IMR-90 (cell line): ENCODE results near the gene PTPRG. TPM values are rescaled to one million over a fixed set of nuclear protein-coding genes. Genes with fewer than 3 reads are reported as not detected.

Experiments
- ATAC-seq: fragments of 200-7000 bp; cut with Tn5 transposase; 2 replicates; pipeline ENCODE4 v1.9.1; 2020; ENCODE audit warnings: low read depth, mild to moderate bottlenecking, moderate library complexity
- BruUV-seq: library from RNA; stranded (reverse); fragments of 400-500 nt; replicated peaks from 2 replicates; lab custom pipeline; 2021; lab: Mats Ljungman, UMichigan
- CTCF ChIA-PET: fragments of 300-600 bp; formaldehyde crosslinking; extraction: SDS; loops from one replicate; lab custom pipeline; 2021; ENCODE audit warnings: antibody characterized with exemption; lab: Yijun Ruan, JAX
- POLR2A ChIA-PET: fragments of 300-600 bp; sonication (Branson Sonifier 250); formaldehyde crosslinking; loops from one replicate; lab custom pipeline; 2022; ENCODE audit warnings: antibody characterized with exemption; ENCODE audit not compliant: unreplicated experiment; lab: Charles Lee
- DNase-seq: peaks from one replicate; pipeline ENCODE4 v3.0.0; 2013
- H2AFZ ChIP-seq: replicated peaks from 2 replicates; pipeline ENCODE3; 2013; ENCODE audit warnings: low read length, mild to moderate bottlenecking; ENCODE audit not compliant: poor library complexity
- H2AK5ac ChIP-seq: 2 replicates; pipeline ENCODE4 v1.6.1; 2013; ENCODE audit warnings: low read depth, low read length, inconsistent platforms
- H2AK9ac ChIP-seq: replicated peaks from 2 replicates; pipeline ENCODE3; 2013; ENCODE audit warnings: mild to moderate bottlenecking, low read depth, low read length, moderate library complexity; ENCODE audit not compliant: poor library complexity
- H2BK120ac ChIP-seq: 2 replicates; pipeline ENCODE4 v1.6.1; 2013; ENCODE audit warnings: low read depth, low read length, inconsistent platforms
- H2BK15ac ChIP-seq: 3 replicates; pipeline ENCODE4 v1.6.1; 2013; ENCODE audit warnings: low read depth, low read length, inconsistent platforms
- H2BK20ac ChIP-seq: 2 replicates; pipeline ENCODE4 v1.6.1; 2013; ENCODE audit warnings: low read depth, mild to moderate bottlenecking, inconsistent platforms, low read length, moderate library complexity
- H2BK5ac ChIP-seq: 2 replicates; pipeline ENCODE4 v1.6.1; 2013; ENCODE audit warnings: mild to moderate bottlenecking, low read depth, low read length, inconsistent platforms; ENCODE audit not compliant: poor library complexity, severe bottlenecking
- H3K14ac ChIP-seq: replicated peaks from 2 replicates; pipeline ENCODE4 v1.6.1; 2013; ENCODE audit warnings: low read depth, low read length, inconsistent platforms
- H3K18ac ChIP-seq: 2 replicates; pipeline ENCODE4 v1.6.1; 2013; ENCODE audit warnings: low read depth, low read length, control low read depth
- H3K23ac ChIP-seq: 2 replicates; pipeline ENCODE4 v1.6.1; 2013; ENCODE audit warnings: low read depth, low read length, inconsistent platforms
- H3K27ac ChIP-seq: 2 replicates; pipeline ENCODE4 v1.5.1; 2013; ENCODE audit warnings: mild to moderate bottlenecking, control low read depth, low read length; ENCODE audit not compliant: insufficient read depth
- H3K27me3 ChIP-seq: 2 replicates; pipeline ENCODE4 v1.6.1; 2013; ENCODE audit warnings: low read length; ENCODE audit not compliant: control insufficient read depth, insufficient read depth
- H3K36me3 ChIP-seq: 2 replicates; pipeline ENCODE4 v1.6.1; 2013; ENCODE audit warnings: low read length, mixed read lengths; ENCODE audit not compliant: control insufficient read depth, insufficient read depth
- H3K4ac ChIP-seq: 2 replicates; pipeline ENCODE4 v1.6.1; 2013; ENCODE audit warnings: low read depth, low read length, inconsistent platforms
- H3K4me1 ChIP-seq: 2 replicates; pipeline ENCODE4 v1.6.1; 2013; ENCODE audit warnings: low read length, mixed read lengths; ENCODE audit not compliant: control insufficient read depth, insufficient read depth
- H3K4me2 ChIP-seq: 2 replicates; pipeline ENCODE4 v1.6.1; 2013; ENCODE audit warnings: low read depth, mild to moderate bottlenecking, control low read depth, low read length, moderate library complexity
- H3K4me3 ChIP-seq: 2 replicates; pipeline ENCODE4 v1.5.1; 2013; ENCODE audit warnings: low read depth, mild to moderate bottlenecking, control low read depth, low read length, moderate library complexity; ENCODE audit not compliant: insufficient read depth
- H3K56ac ChIP-seq: 2 replicates; pipeline ENCODE4 v1.6.1; 2013; ENCODE audit warnings: low read length, inconsistent platforms; ENCODE audit not compliant: insufficient read depth; ENCODE audit errors: extremely low read depth
- H3K79me1 ChIP-seq, 2 experiments: 2 replicates each; pipeline ENCODE4 v1.6.1; 2013; ENCODE audit warnings: low read length in 2 of 2, inconsistent platforms in 1 of 2, low read depth in 1 of 2
- H3K9ac ChIP-seq: 2 replicates; pipeline ENCODE4 v1.6.1; 2013; ENCODE audit warnings: low read depth, low read length, control low read depth
- H3K9me1 ChIP-seq: 2 replicates; pipeline ENCODE4 v1.6.1; 2013; ENCODE audit warnings: low read length, inconsistent platforms; ENCODE audit not compliant: insufficient read depth
- H3K9me3 ChIP-seq: 2 replicates; pipeline ENCODE4 v1.6.1; 2013; ENCODE audit warnings: low read length; ENCODE audit not compliant: control insufficient read depth, insufficient read depth
- H4K20me1 ChIP-seq: 2 replicates; pipeline ENCODE4 v1.6.1; 2013; ENCODE audit warnings: low read length, inconsistent platforms; ENCODE audit not compliant: insufficient read depth
- H4K5ac ChIP-seq: 2 replicates; pipeline ENCODE4 v1.6.1; 2013; ENCODE audit warnings: mild to moderate bottlenecking, low read depth, low read length, control low read depth
- H4K8ac ChIP-seq, 2 experiments: 2 replicates each; pipeline ENCODE4 v1.6.1; 2013; ENCODE audit warnings: low read depth in 2 of 2, low read length in 2 of 2, control low read depth in 1 of 2, inconsistent platforms in 1 of 2
- H4K91ac ChIP-seq: 2 replicates; pipeline ENCODE4 v1.6.1; 2013; ENCODE audit warnings: low read depth, low read length, inconsistent platforms; ENCODE audit not compliant: insufficient read depth
- FOS ChIP-seq: fragments of 150-350 bp; IDR thresholded peaks from 2 replicates; pipeline ENCODE4 v1.6.1; 2016; ENCODE audit warnings: low read depth, low read length
- RCOR1 ChIP-seq: IDR thresholded peaks from 2 replicates; pipeline ENCODE4 v1.6.1; 2012; ENCODE audit warnings: mild to moderate bottlenecking, low read length, improper control_type of control experiment; ENCODE audit not compliant: insufficient replicate concordance
- WGBS, 2 experiments: methylation state at CpG; one replicate each; pipeline versions ENCODE4 v1.1.5 to v1.1.7; 2013; ENCODE audit warnings: missing lambda C conversion rate in 2 of 2; ENCODE audit not compliant: insufficient read length in 1 of 2; ENCODE audit errors: extremely low coverage in 2 of 2; 5-methylcytosine and 5-hydroxymethylcytosine counted together
- dilution Hi-C: fragments of 300-500 bp; cut with HindIII; formaldehyde crosslinking; loops from one replicate; pipeline ENCODE4 v1.14.3; 2018; ENCODE audit warnings: low sequenced_read_pairs; ENCODE audit not compliant: unreplicated experiment
- in situ Hi-C: fragments of 300-500 bp; cut with MboI; formaldehyde crosslinking; loops from 3 replicates; pipeline ENCODE4 v1.14.3; 2019; ENCODE audit warnings: low sequenced_read_pairs, inconsistent platforms, mixed read lengths
- intact Hi-C: fragments of 100-400 bp; cut with micrococcal nuclease; formaldehyde crosslinking; loops from 2 replicates; pipeline ENCODE4 v1.10.0; 2022
- polyA plus RNA-seq, 3 experiments: library from polyadenylated mRNA; depleted of rRNA; stranded (reverse); fragments of >200 nt; gene quantifications; 2 replicates each; pipeline ENCODE4 v1.2.3, GENCODE V29; 2012; ENCODE audit warnings: low replicate concordance in 1 of 3
- total RNA-seq: library from RNA; depleted of rRNA; stranded (reverse); fragments of >200 nt; gene quantifications from 2 replicates; pipeline ENCODE4 v1.2.3, GENCODE V29; 2012
- TF ChIP-seq, protein P1 (sequence below): fragments of 150-350 bp; IDR thresholded peaks from 2 replicates; pipeline ENCODE4 v1.6.1; 2016; ENCODE audit warnings: low read depth, mild to moderate bottlenecking, low read length, moderate library complexity, borderline replicate concordance
- TF ChIP-seq, protein P2 (sequence below): fragments of 150-350 bp; IDR thresholded peaks from 2 replicates; pipeline ENCODE4 v1.6.1; 2017; ENCODE audit warnings: mild to moderate bottlenecking, antibody characterized with exemption, low read length, low read depth

PTPRG gene
- total and polyA plus RNA-seq, 2 of the 4 experiments (the other 2 are of a cell fraction) = 7.7 to 31.0 TPM

DNA sequence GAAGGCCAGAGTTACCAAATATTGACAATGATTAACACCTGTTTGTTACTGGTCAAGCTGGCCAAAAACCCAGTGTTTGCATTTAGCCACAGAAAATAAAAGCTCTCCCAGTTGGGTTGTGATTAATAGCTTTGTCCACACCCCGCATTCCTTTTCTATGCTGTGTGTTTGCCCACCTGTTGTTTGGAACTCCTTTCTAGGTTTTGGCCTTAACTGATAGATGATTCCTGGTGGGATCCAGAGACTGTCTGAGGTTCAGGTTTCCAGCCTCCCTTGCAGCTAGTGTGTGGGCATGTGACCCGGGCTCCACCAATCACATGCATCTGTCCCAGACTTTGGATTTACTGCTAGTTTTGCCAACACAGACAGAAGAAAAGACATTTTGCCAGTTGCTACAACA, 83.8 kb downstream of the PTPRG start:
- Histone ChIP-seq H2AK5ac (no peak overlapping the region; the same call in 1 of the 2 replicates), H4K5ac (no peak overlapping the region), H3K23ac (no peak overlapping the region), H2BK120ac (no peak overlapping the region), H3K4ac (no peak overlapping the region), H3K4me3 (no peak overlapping the region), H4K91ac (no peak overlapping the region), H3K9me1 (peaks cover 2% of the 10 kb centered on the region; the same call in 1 of the 2 replicates), H2AK9ac (no peak overlapping the region), H2BK5ac (no peak overlapping the region), H3K36me3 (no peaks in the 10 kb centered on the region), H3K9ac (no peak overlapping the region), H3K14ac (no peak overlapping the region), H2BK20ac (no peak overlapping the region), H3K27me3 (no peaks in the 10 kb centered on the region), H3K79me1 (peaks cover 46 to 84% of the 10 kb centered on the region in 2 experiments), H2BK15ac (no peak overlapping the region), H4K8ac (no peak overlapping the region), H3K9me3 (peaks cover 3% of the 10 kb centered on the region; the same call in 1 of the 2 replicates), H3K56ac (no peak overlapping the region), H2AFZ (no peak overlapping the region), H3K4me1 (peaks cover 7% of the 10 kb centered on the region), H3K27ac (no peak overlapping the region), H4K20me1 (peaks cover 20% of the 10 kb centered on the region; the same call in 1 of the 2 replicates), H3K4me2 (no peak overlapping the region), H3K18ac (no peak overlapping the region)
- DNase-seq (no peak), ATAC-seq (no peak)
- dilution Hi-C loops = no loop called here
- ChIA-PET POLR2A (interaction anchor here (0.6 kb wide), 2 partner anchors 11 to 484 kb away, joined by 3 to 12 read pairs; no protein-coding TSS in a partner anchor), CTCF (no interaction called here)
- intact Hi-C loops = no loop called here
- no CpG with 5 or more reads among the region's 2 CpGs for WGBS, 2 experiments
- in situ Hi-C loops = no loop called here
- TF ChIP-seq FOS = no peak
- no peak for TF ChIP-seq RCOR1
- TF ChIP-seq, protein P1, sequence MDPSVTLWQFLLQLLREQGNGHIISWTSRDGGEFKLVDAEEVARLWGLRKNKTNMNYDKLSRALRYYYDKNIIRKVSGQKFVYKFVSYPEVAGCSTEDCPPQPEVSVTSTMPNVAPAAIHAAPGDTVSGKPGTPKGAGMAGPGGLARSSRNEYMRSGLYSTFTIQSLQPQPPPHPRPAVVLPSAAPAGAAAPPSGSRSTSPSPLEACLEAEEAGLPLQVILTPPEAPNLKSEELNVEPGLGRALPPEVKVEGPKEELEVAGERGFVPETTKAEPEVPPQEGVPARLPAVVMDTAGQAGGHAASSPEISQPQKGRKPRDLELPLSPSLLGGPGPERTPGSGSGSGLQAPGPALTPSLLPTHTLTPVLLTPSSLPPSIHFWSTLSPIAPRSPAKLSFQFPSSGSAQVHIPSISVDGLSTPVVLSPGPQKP = no peak
- TF ChIP-seq, protein P2, sequence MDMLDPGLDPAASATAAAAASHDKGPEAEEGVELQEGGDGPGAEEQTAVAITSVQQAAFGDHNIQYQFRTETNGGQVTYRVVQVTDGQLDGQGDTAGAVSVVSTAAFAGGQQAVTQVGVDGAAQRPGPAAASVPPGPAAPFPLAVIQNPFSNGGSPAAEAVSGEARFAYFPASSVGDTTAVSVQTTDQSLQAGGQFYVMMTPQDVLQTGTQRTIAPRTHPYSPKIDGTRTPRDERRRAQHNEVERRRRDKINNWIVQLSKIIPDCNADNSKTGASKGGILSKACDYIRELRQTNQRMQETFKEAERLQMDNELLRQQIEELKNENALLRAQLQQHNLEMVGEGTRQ = peak; percentile 29; the same call in 1 of the 2 replicates
- BruUV-seq = no TSS peak
